BJ (cell line): ENCODE results near the gene CNOT3. TPM values are rescaled to one million over a fixed set of nuclear protein-coding genes. Genes with fewer than 3 reads are reported as not detected.

Source experiments
- CTCF ChIA-PET: fragments of 350-600 bp; formaldehyde crosslinking; extraction: SDS; loops from one replicate; lab custom pipeline; 2021; ENCODE audit warnings: antibody characterized with exemption, inconsistent platforms; lab: Yijun Ruan, JAX
- POLR2A ChIA-PET: fragments of 300-600 bp; sonication (Branson Sonifier 250); formaldehyde crosslinking; extraction: SDS; loops from one replicate; lab custom pipeline; 2021; ENCODE audit warnings: antibody characterized with exemption; lab: Charles Lee
- DNase-seq: peaks from one replicate; pipeline ENCODE4 v3.0.0-alpha.2; 2011; ENCODE audit warnings: low read depth
- H3K27me3 ChIP-seq: 2 replicates; pipeline ENCODE4 v1.6.0; 2011; ENCODE audit warnings: low read length; ENCODE audit not compliant: control insufficient read depth, insufficient read depth
- H3K36me3 ChIP-seq: 2 replicates; pipeline ENCODE4 v1.5.1; 2011; ENCODE audit warnings: low read length; ENCODE audit not compliant: control insufficient read depth, insufficient read depth
- H3K4me3 ChIP-seq: 2 replicates; pipeline ENCODE4 v1.5.1; 2011; ENCODE audit warnings: low read depth, mild to moderate bottlenecking, control low read depth, low read length
- polyA plus RNA-seq: library from polyadenylated mRNA; depleted of rRNA; stranded (reverse); fragments of >200 nt; gene quantifications from 2 replicates; pipeline ENCODE4 v1.2.3, GENCODE V29; 2011
- TF ChIP-seq, protein P1 (sequence below): IDR thresholded peaks from 2 replicates; pipeline ENCODE4 v1.5.1; 2011; ENCODE audit warnings: low read depth, mild to moderate bottlenecking, control low read depth, inconsistent platforms, low read length, moderate library complexity; ENCODE audit not compliant: insufficient read depth

CNOT3 gene
- polyA plus RNA-seq, 1 experiment: 6.3 TPM

DNA sequence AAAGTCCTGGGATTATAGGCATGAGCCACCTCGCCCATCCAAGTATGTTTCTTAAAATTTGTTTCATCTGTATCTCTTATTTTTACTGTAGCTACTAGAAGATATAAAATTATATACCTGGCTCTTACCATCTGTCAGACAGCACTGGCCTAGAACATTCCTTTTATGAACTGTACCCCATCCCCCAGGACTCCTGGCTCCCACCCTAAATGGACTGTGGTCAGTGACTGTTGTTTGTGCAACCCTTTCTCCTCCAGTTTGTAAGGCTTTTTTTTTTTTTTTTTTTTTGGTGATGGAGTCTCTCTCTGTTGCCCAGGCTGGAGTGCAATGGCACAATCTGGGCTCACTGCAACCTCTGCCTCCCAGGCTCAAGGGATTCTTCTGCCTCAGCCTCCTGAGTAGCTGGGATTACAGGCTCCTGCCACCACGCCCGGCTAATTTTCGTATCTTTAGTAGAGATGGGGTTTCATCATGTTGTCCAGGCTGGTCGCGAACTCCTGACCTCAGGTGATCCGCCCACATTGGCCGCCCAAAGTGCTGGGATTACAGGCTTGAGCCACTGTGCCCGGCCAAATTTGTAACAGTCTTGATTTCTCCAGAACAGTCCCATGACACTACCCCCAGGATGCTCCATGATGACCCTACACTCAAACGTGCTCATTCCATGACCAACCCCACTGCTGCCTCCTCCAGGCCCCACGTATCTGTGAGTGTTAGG lies 32.4 kb upstream of the CNOT3 start:
- no peak overlapping the region for H3K4me3 ChIP-seq
- CTCF ChIA-PET: no interaction called here
- H3K27me3 ChIP-seq: no peaks in the 10 kb centered on the region
- POLR2A ChIA-PET: no interaction called here
- peaks cover 24% of the 10 kb centered on the region for H3K36me3 ChIP-seq
- TF ChIP-seq, protein P1, sequence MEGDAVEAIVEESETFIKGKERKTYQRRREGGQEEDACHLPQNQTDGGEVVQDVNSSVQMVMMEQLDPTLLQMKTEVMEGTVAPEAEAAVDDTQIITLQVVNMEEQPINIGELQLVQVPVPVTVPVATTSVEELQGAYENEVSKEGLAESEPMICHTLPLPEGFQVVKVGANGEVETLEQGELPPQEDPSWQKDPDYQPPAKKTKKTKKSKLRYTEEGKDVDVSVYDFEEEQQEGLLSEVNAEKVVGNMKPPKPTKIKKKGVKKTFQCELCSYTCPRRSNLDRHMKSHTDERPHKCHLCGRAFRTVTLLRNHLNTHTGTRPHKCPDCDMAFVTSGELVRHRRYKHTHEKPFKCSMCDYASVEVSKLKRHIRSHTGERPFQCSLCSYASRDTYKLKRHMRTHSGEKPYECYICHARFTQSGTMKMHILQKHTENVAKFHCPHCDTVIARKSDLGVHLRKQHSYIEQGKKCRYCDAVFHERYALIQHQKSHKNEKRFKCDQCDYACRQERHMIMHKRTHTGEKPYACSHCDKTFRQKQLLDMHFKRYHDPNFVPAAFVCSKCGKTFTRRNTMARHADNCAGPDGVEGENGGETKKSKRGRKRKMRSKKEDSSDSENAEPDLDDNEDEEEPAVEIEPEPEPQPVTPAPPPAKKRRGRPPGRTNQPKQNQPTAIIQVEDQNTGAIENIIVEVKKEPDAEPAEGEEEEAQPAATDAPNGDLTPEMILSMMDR: no peak
- DNase-seq: no peak

DNA sequence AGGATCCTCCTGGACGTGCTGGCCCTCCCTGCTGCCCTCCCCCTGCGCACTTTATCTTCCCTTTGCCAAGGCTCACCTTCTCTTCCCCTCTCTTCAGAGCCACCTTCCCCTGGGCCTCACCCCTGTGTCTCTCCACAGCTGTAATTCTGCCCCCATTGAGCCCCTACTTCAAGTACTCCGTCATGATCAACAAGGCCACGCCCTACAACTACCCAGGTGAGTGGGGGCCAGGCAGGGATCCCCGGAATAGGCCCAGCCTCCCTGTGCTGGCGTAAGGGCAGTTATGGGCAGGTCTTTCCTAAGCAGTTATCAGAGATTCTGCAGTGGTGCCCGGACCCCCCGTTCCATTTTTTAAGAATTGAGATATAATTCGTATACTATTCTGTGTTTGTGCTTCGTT lies 31.8 kb upstream of the CNOT3 start:
- no peak for DNase-seq
- H3K4me3 ChIP-seq: no peak overlapping the region
- peaks cover 26% of the 10 kb centered on the region for H3K36me3 ChIP-seq
- H3K27me3 ChIP-seq: no peaks in the 10 kb centered on the region
- ChIA-PET CTCF (no interaction called here), POLR2A (no interaction called here)
- TF ChIP-seq, protein P1: no peak

DNA sequence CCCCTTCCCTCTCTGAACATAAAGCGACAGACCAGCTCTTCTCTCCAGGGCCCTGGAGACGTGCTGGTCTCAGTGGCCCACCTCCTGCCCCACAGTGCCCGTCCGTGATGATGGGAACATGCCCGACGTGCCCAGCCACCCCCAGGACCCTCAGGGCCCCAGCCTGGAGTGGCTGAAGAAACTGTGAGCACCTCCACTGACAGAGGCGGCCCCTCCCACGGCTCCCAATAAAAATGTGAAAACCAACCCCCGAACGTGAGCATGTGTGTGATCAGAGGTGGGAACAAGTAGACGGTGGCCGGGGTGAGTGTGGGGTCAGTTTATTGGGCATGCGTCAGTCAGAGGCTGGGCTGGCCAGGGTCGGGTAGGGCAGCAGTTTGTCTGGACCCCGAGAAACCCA lies 30.8 kb upstream of the CNOT3 start:
- ChIA-PET CTCF (interaction anchor here (1.6 kb wide), 1 partner anchor 10 kb away, joined by 4 read pairs; no protein-coding TSS in a partner anchor), POLR2A (no interaction called here)
- TF ChIP-seq, protein P1: no peak
- Histone ChIP-seq H3K27me3 (no peaks in the 10 kb centered on the region), H3K36me3 (peaks cover 28% of the 10 kb centered on the region), H3K4me3 (no peak overlapping the region)
- no peak for DNase-seq

DNA sequence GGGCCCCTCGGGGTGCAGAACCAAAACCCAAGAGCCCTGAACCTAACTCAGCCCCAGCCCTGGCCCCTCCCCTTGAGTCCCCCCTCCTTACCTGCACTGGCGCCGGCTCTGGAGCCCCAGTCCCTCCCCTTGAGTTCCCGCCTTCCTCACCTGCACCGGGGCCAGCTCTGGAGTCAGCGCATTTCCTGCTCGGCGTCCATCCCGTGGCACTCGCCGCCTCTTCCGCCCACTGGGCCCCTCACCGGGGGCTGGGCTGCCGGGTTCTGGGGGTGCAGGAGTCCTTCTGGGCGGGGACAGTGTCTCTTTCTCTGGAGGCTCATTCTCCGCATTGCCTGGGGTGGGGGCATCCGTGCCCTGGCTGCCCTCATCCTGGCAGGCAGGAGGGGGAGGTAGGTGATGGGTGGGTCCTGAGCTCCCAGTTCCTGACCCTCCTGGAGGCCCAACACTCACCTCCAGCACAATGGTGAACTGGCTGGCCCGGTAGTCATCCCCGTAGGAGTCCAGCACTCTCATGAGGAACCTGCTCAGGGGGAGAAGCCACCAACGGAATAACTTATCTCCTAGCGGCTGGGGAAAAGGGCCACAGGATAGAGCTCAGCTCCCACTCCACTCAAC lies 29.6 kb upstream of the CNOT3 start:
- TF ChIP-seq, protein P1: no peak
- DNase-seq: no peak
- Histone ChIP-seq H3K36me3 (peaks cover 28% of the 10 kb centered on the region), H3K27me3 (no peaks in the 10 kb centered on the region), H3K4me3 (no peak overlapping the region)
- CTCF ChIA-PET: no interaction called here
- POLR2A ChIA-PET: no interaction called here

DNA sequence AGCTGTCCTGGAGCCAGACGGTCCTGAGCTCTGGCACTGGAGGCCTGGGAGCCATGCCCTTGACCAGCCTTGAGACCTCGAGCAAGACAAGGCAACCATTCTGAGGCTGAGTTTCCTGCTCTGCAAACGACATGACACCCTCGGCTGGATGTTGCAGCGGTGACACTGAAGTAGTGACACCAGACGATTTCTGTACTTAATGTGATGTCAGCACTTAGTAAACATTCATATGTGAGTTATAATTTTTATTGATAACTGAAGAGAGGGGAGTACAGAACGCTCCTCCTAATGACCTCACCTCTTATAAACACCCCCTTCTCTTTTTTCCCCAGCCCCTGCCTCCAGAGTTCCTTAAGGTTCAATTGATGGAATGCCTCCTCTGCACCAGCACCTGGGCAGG lies 29.1 kb upstream of the CNOT3 start:
- Histone ChIP-seq H3K4me3 (no peak overlapping the region), H3K27me3 (no peaks in the 10 kb centered on the region), H3K36me3 (peaks cover 28% of the 10 kb centered on the region)
- TF ChIP-seq, protein P1: no peak
- ChIA-PET POLR2A (no interaction called here), CTCF (no interaction called here)
- DNase-seq: no peak
